Ovary (tissue), 9 donors: Measurements from ENCODE around the gene ABI3. TPM values are rescaled to one million over a fixed set of nuclear protein-coding genes. Genes with fewer than 3 reads are reported as not detected.

Experiments used
- DNase-seq, 5 donors: peaks; one replicate each; pipeline ENCODE4 v3.0.0-alpha.2; 2019 to 2020
- H3K27ac ChIP-seq, 2 donors: fragments of 200-600 bp; one replicate each; pipeline versions ENCODE4 v1.5.1 to v1.8.0; 2019 to 2022
- H3K27me3 ChIP-seq: fragments of 200-600 bp; one replicate; pipeline ENCODE4 v1.8.0; 2022
- H3K36me3 ChIP-seq: fragments of 200-600 bp; sonication (generic); one replicate; pipeline ENCODE4 v1.5.1; 2019
- H3K4me1 ChIP-seq: one replicate; pipeline ENCODE4 v1.8.1; 2013; ENCODE audit warnings: mild to moderate bottlenecking, moderate library complexity; ENCODE audit not compliant: insufficient read depth
- H3K4me3 ChIP-seq: fragments of 200-600 bp; sonication (generic); one replicate; pipeline ENCODE4 v1.5.1; 2017
- H3K9me3 ChIP-seq, 2 donors: fragments of 200-600 bp in 1 of 2; sonication (generic) in 1 of 2; one replicate each; pipeline versions ENCODE4 v1.5.1 to v1.8.1; 2013 to 2019; ENCODE audit warnings: mild to moderate bottlenecking in 1 of 2, moderate library complexity in 1 of 2
- CTCF ChIP-seq, 3 donors: fragments of 450-650 bp in 2 of 3; fragments of 200-600 bp in 1 of 3; IDR thresholded peaks; one replicate each; pipeline versions ENCODE4 v1.5.1 to v1.8.0; 2016 to 2022; ENCODE audit warnings: antibody characterized with exemption in 3 of 3, mild to moderate bottlenecking in 1 of 3
- EP300 ChIP-seq: sonication (generic); formaldehyde crosslinking; IDR thresholded peaks from one replicate; pipeline ENCODE4 v1.6.1; 2017; ENCODE audit warnings: antibody characterized with exemption
- POLR2A ChIP-seq: fragments of 450-650 bp; IDR thresholded peaks from one replicate; pipeline ENCODE4 v1.6.1; 2017; ENCODE audit warnings: antibody characterized with exemption, mild to moderate bottlenecking, moderate library complexity
- WGBS, 3 donors: extraction: QIAGEN DNeasy Blood & Tissue Kit in 1 of 3; methylation state at CpG; one replicate each; pipeline versions ENCODE4 v1.1.5 to v1.1.7; 2013 to 2017; 5-methylcytosine and 5-hydroxymethylcytosine counted together
- intact Hi-C, 4 donors: fragments of 100-400 bp; cut with DNase I; formaldehyde crosslinking; loops; one replicate each; pipeline versions ENCODE4 v1.11.0 to v1.15.1; 2022 to 2023
- polyA plus RNA-seq, 2 donors: library from polyadenylated mRNA; stranded (reverse); fragments of 200-250 nt in 1 of 2; fragments of 350-450 nt in 1 of 2; fragmentation: Illumina TruSeq in 1 of 2; extraction: RNeasy Lipid Tissue Mini Kit (QIAGEN cat#74804) in 1 of 2; gene quantifications; one replicate each; pipeline ENCODE4 v1.2.3, GENCODE V29; 2013 to 2014
- total RNA-seq, 7 donors: library from RNA; depleted of rRNA in 2 of 7; stranded (reverse); fragments of >200 nt in 2 of 7; fragmentation: NEBNext Ultra II Directional in 3 of 7; extraction: Animal tissue kit (Norgen Biotek cat#: 25700) in 3 of 7; gene quantifications; one replicate each; pipeline versions ENCODE4 v1.1.0 to v1.2.4, GENCODE V29; 2016 to 2023
- donor health status: DM: no; HTN: no; CAD: no; lungs with moderate emphysema.
- donor health status: DM: no; HTN: no; CAD: no.
- donor health status: Bipolar disorder and iron deficiency.
- donor health status: DM: yes; HTN: yes; CAD: no.
- donor health status: DM: no; HTN: no; CAD: no.
- donor health status: DM: yes; HTN: yes; CAD: no.

Gene ABI3
- total and polyA plus RNA-seq, 9 donors: 2.3 to 6.7 (median 4.4) TPM

GRCh38 chr17:49230636-49231562 is 20.4 kb downstream of the ABI3 start, which contains the start of gene PHOSPHO1:
Gene PHOSPHO1 (minus strand): TSS chr17:49230787. CDS start chr17:49226691, 4,096 bp downstream.
- no peaks in the 10 kb centered on the region for H3K27me3 ChIP-seq
- peak; percentile 65 to 86 (median 75) for DNase-seq
- H3K9me3 ChIP-seq: no peaks in the 10 kb centered on the region
- H3K27ac ChIP-seq: no peak within 1 kb of the TSS
- TF ChIP-seq CTCF (IDR thresholded peaks at IDR 0.05): no peak
- TF ChIP-seq EP300: no peak
- no peak for TF ChIP-seq POLR2A
- no peaks in the 10 kb centered on the region for H3K36me3 ChIP-seq
- intact Hi-C loops: no loop called here
- H3K4me1 ChIP-seq: no peaks in the 10 kb centered on the region
- H3K4me3 ChIP-seq: peak within 1 kb of the TSS; percentile 47
- 2 to 4% (median 2%) methylated on average over 45 to 58 of the region's 58 CpGs for WGBS, 3 donors

DNA sequence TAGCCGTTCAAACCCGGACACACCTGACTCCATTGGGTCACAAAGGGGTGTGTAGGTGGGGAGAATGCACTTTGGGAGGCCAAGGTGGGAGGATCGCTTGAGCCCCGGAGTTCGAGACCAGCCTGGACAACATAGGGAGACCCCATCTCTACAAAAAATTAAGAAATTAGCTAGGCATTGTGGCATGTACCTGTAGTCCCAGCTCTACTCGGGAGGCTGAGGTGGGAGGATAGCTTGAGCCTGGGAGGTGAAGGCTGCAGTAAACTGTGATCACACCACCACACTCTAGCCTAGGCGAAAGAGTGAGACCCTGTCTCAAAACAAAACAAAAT is 21.0 kb downstream of the ABI3 start:
- TF ChIP-seq EP300: no peak
- no peaks in the 10 kb centered on the region for H3K27me3 ChIP-seq
- intact Hi-C loops: no loop called here
- 54 to 65% (median 63%) methylated on average over 7 of the region's 7 CpGs for WGBS, 3 donors
- H3K4me1 ChIP-seq: no peaks in the 10 kb centered on the region
- DNase-seq: no peak
- H3K9me3 ChIP-seq: no peaks in the 10 kb centered on the region
- no peak overlapping the region for H3K27ac ChIP-seq
- H3K4me3 ChIP-seq: no peak overlapping the region
- H3K36me3 ChIP-seq: no peaks in the 10 kb centered on the region

DNA sequence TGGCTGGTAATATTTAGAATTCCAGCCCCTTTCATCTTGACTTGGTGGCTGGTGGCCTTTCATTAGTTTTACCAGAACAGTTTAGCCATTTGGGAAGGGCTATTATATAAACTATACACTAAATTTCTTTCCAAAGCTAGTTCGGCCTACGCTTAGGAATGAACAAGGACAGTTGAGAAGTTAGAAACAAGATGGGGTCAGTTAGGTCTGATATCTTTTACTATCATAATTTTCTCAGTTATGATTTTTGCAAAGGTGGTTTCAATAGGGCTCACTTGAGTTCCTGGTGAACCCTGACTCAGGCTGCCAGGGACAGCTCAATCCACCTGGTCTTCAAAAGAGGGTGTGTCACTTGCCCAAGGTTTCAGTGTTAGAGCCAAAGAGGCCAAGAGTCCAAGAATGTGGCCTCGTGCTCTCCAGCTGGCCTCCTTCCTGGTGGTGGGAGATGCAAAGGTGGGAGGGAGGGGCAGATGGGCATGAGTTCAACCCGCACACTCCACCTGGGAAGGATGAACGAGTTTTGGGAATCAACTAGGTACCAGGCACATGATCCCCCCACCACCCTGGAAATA is 24.1 kb downstream of the ABI3 start:
- no peak overlapping the region for H3K27ac ChIP-seq
- H3K4me1 ChIP-seq: no peaks in the 10 kb centered on the region
- no peaks in the 10 kb centered on the region for H3K27me3 ChIP-seq
- intact Hi-C loops: no loop called here
- TF ChIP-seq CTCF (IDR thresholded peaks at IDR 0.05) (no peak), EP300 (no peak)
- no peak overlapping the region for H3K4me3 ChIP-seq
- WGBS, 3 donors: 70 to 84% (median 79%) methylated on average over 5 of the region's 5 CpGs
- H3K36me3 ChIP-seq: no peaks in the 10 kb centered on the region
- no peak for DNase-seq
- no peaks in the 10 kb centered on the region for H3K9me3 ChIP-seq

- 64 to 72% (median 72%) methylated on average over 4 of the region's 4 CpGs for WGBS, 3 donors
- Histone ChIP-seq H3K27me3 (no peaks in the 10 kb centered on the region), H3K36me3 (no peaks in the 10 kb centered on the region), H3K9me3 (no peaks in the 10 kb centered on the region), H3K27ac (no peak overlapping the region), H3K4me3 (no peak overlapping the region), H3K4me1 (no peaks in the 10 kb centered on the region)
- no peak for DNase-seq
- intact Hi-C loops: no loop called here
- TF ChIP-seq CTCF (IDR thresholded peaks at IDR 0.05) (no peak), EP300 (no peak), POLR2A (no peak)
Observed at GRCh38 chr17:49235896-49236295, 25.4 kb downstream of the ABI3 start.

DNA sequence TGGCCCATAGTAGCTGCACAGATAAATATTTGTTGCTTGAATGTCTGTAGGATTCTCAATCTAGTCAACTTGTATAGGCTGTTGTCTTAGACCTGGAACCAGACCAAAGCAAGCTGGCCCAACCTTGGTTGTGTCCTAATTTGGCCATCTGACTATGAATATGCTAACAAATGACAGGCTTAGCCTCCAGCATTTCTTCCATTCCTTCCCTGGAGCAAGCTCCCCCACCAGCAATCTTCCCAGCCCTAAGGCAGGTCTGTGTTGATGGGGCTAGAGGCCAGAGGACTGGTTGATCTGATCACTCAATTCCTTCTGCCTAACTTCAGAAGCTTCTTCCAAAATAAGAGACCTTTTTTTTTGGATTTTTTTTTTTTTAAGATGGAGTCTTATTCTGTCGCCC is 29.5 kb downstream of the ABI3 start:
- TF ChIP-seq CTCF (IDR thresholded peaks at IDR 0.05): no peak
- no peak for TF ChIP-seq EP300
- no peak for TF ChIP-seq POLR2A
- DNase-seq: no peak
- intact Hi-C loops: no loop called here
- no peaks in the 10 kb centered on the region for H3K9me3 ChIP-seq
- no peak overlapping the region for H3K27ac ChIP-seq
- H3K4me3 ChIP-seq: no peak overlapping the region
- WGBS, 3 donors: 85 to 94% (median 85%) methylated on average over 1 of the region's 1 CpG
- H3K36me3 ChIP-seq: no peaks in the 10 kb centered on the region
- H3K27me3 ChIP-seq: no peaks in the 10 kb centered on the region
- H3K4me1 ChIP-seq: no peaks in the 10 kb centered on the region
